Heart right ventricle (tissue), 16 donors: ENCODE results near the gene LTN1. TPM values are rescaled to one million over a fixed set of nuclear protein-coding genes. Genes with fewer than 3 reads are reported as not detected.

Experiments used
- ATAC-seq, 8 donors: fragments of 200-7000 bp; cut with Tn5 transposase; one replicate each; pipeline ENCODE4 v1.9.1; 2020; ENCODE audit warnings: mild to moderate bottlenecking in 8 of 8, moderate library complexity in 8 of 8, moderate number of reproducible peaks in 1 of 8
- DNase-seq, 2 donors: peaks; one replicate each; pipeline ENCODE4 v3.0.0-alpha.2; 2020
- H3K27ac ChIP-seq, 10 donors: fragments of 200-600 bp; sonication (generic) in 2 of 10; one replicate each; pipeline versions ENCODE4 v1.5.0 to v1.8.0; 2020 to 2022; ENCODE audit warnings: mild to moderate bottlenecking in 3 of 10
- H3K27me3 ChIP-seq, 7 donors: fragments of 200-600 bp; one replicate each; pipeline ENCODE4 v1.8.0; 2021 to 2022; ENCODE audit warnings: mild to moderate bottlenecking in 2 of 7
- H3K36me3 ChIP-seq, 9 donors: fragments of 200-600 bp; sonication (generic) in 1 of 9; one replicate each; pipeline versions ENCODE4 v1.5.0 to v1.8.0; 2020 to 2022; ENCODE audit warnings: mild to moderate bottlenecking in 2 of 9
- H3K4me1 ChIP-seq, 9 donors: fragments of 200-600 bp; sonication (generic) in 1 of 9; one replicate each; pipeline versions ENCODE4 v1.5.0 to v1.8.0; 2020 to 2022; ENCODE audit warnings: mild to moderate bottlenecking in 4 of 9
- H3K4me3 ChIP-seq, 10 donors: fragments of 200-600 bp; sonication (generic) in 2 of 10; one replicate each; pipeline versions ENCODE4 v1.5.0 to v1.8.0; 2020 to 2022; ENCODE audit warnings: mild to moderate bottlenecking in 7 of 10, moderate library complexity in 2 of 10
- H3K9me3 ChIP-seq, 11 donors: fragments of 200-600 bp in 10 of 11; sonication (generic) in 2 of 11; one replicate each; pipeline versions ENCODE4 v1.5.0 to v1.8.0; 2013 to 2022; ENCODE audit warnings: mild to moderate bottlenecking in 2 of 11, control low read depth in 1 of 11, moderate library complexity in 1 of 11
- WGBS, 2 donors: extraction: QIAGEN DNeasy Blood & Tissue Kit; methylation state at CpG; one replicate each; pipeline ENCODE4 v1.1.7; 2013; ENCODE audit warnings: inconsistent platforms in 1 of 2; 5-methylcytosine and 5-hydroxymethylcytosine counted together
- intact Hi-C, 10 donors: fragments of 100-400 bp; cut with DNase I; formaldehyde crosslinking; loops; one replicate each; pipeline versions ENCODE4 v1.11.1 to v1.14.2; 2022
- polyA plus RNA-seq, 2 donors: library from polyadenylated mRNA; stranded (reverse); fragments of 200-250 nt; gene quantifications; one replicate each; pipeline ENCODE4 v1.2.3, GENCODE V29; 2013
- total RNA-seq, 10 donors: library from RNA; stranded (reverse); fragmentation: NEBNext Ultra II Directional in 3 of 10; extraction: Animal tissue kit (Norgen Biotek cat#: 25700) in 3 of 10; gene quantifications; one replicate each; pipeline versions ENCODE4 v1.2.1 to v1.2.4, GENCODE V29; 2021 to 2023
- TF ChIP-seq, protein P1 (sequence below), 9 donors: fragments of 200-600 bp; sonication (generic) in 2 of 9; IDR thresholded peaks; one replicate each; pipeline versions ENCODE4 v1.5.0 to v1.8.0; 2021 to 2022; ENCODE audit warnings: antibody characterized with exemption in 9 of 9, mild to moderate bottlenecking in 5 of 9, moderate library complexity in 1 of 9
- donor health status: Arrhythmogenic right ventricular cardiomyopathy.
- donor health status: ischemic (EF 13 %, LVEDD 7.1; RV severe dilation, severe dysfunction).
- donor health status: healthy with polysubstance abuse.
- donor health status: DM: no; HTN: yes; CAD: no.
- donor health status: DM: no; HTN: no; CAD: no.
- donor health status: ischemic (EF 25% LVEDD 6.9; RV normal size, moderate dysfunction).
- donor health status: ischemic (EF 25% LVEDD 5.7; RV mildly dilated, moderate dysfunction).
- donor health status: healthy.
- donor health status: DM: yes; HTN: yes; CAD: no.
- donor health status: Ischemic cardiomyopathy.
- donor health status: ischemic (EF 35%, LVEDD 5.7; RV mildly dilated, moderate dysfunction).
- donor health status: nonischemic (EF 11% LVEDD 7.7; RV severe dilation, severe dysfunction).
- donor health status: DM: yes; HTN: yes; CAD: no.
- donor health status: PGD.
- donor health status: ischemic (EF 29% LVEDD 5.4; RV normal size, mild dysfunction).
- donor health status: nonischemic (EF 23%, LVEDD 6.1; RV moderate dilation, normal function).

Gene LTN1
- total and polyA plus RNA-seq, 12 donors, result 3.2 to 20.4 (median 17.7) TPM

DNA sequence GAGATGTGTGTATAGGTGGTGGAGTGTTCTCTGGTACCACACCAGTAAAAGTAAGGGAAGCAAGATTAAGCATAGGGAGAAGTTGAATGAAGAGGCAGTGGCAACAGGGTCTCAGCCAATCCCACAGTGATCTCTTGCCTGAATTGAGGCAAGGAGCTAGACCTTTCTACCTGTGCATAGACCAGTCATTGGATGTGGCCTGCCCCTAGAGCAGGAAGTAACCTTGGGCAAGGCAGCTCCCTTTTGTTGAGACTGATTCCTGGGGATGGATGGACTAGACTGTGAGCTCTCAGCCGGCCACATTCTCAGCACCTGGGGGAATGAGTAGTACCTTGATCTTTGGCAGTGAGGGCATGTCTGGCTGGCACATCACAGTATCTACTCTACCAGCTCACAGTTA, 38.2 kb upstream of the LTN1 start:
- no peak for DNase-seq
- Histone ChIP-seq H3K27me3 (no peaks in the 10 kb centered on the region), H3K36me3 (peaks cover 0 to 83% (median 41%) of the 10 kb centered on the region in 9 donors), H3K9me3 (no peaks in the 10 kb centered on the region), H3K4me1 (peaks cover 0 to 18% (median 16%) of the 10 kb centered on the region in 9 donors), H3K4me3 (no peak overlapping the region), H3K27ac (no peak overlapping the region)
- peak in 1 of 8 donors; percentile 56 for ATAC-seq
- TF ChIP-seq, protein P1, sequence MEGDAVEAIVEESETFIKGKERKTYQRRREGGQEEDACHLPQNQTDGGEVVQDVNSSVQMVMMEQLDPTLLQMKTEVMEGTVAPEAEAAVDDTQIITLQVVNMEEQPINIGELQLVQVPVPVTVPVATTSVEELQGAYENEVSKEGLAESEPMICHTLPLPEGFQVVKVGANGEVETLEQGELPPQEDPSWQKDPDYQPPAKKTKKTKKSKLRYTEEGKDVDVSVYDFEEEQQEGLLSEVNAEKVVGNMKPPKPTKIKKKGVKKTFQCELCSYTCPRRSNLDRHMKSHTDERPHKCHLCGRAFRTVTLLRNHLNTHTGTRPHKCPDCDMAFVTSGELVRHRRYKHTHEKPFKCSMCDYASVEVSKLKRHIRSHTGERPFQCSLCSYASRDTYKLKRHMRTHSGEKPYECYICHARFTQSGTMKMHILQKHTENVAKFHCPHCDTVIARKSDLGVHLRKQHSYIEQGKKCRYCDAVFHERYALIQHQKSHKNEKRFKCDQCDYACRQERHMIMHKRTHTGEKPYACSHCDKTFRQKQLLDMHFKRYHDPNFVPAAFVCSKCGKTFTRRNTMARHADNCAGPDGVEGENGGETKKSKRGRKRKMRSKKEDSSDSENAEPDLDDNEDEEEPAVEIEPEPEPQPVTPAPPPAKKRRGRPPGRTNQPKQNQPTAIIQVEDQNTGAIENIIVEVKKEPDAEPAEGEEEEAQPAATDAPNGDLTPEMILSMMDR (IDR thresholded peaks at IDR 0.05), result no peak
- intact Hi-C loops, result no loop called here
- WGBS, 2 donors, result 94 to 100% methylated on average over 1 of the region's 1 CpG

DNA sequence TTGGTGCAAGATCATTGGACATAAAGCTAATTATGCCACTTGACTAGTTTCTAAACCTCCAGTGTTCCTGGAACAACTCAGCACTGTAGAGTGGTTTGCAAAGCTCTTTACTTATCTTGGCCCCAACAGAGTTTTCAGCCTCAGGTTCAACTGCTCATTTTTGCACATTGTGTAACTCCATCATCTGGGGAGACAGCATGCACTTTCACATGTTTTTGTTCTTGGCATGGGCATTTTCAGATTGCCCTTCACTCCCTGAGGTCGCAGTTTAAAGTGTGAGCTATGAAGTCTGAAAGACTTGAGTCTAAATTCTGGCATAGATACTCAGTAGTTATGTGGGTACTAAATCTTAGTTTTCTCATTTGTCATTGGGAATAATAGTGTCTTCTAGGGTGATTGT, 36.8 kb upstream of the LTN1 start:
- H3K4me3 ChIP-seq, result no peak overlapping the region
- H3K4me1 ChIP-seq, result peaks cover 0 to 26% (median 22%) of the 10 kb centered on the region in 9 donors
- DNase-seq (no peak), ATAC-seq (no peak)
- no peaks in the 10 kb centered on the region for H3K9me3 ChIP-seq
- intact Hi-C loops, result loop anchor here in 4 of 10 donors (5.0 kb wide), 1 partner anchor 43 kb away; the partner anchor contains the start of gene CCT8 (in 4 of the 4)
- no peak overlapping the region for H3K27ac ChIP-seq
- WGBS, 2 donors, result 88% methylated on average over 1 of the region's 1 CpG
- TF ChIP-seq, protein P1 (IDR thresholded peaks at IDR 0.05), result no peak
- H3K27me3 ChIP-seq, result no peaks in the 10 kb centered on the region
- peaks cover 0 to 69% (median 29%) of the 10 kb centered on the region in 9 donors for H3K36me3 ChIP-seq

DNA sequence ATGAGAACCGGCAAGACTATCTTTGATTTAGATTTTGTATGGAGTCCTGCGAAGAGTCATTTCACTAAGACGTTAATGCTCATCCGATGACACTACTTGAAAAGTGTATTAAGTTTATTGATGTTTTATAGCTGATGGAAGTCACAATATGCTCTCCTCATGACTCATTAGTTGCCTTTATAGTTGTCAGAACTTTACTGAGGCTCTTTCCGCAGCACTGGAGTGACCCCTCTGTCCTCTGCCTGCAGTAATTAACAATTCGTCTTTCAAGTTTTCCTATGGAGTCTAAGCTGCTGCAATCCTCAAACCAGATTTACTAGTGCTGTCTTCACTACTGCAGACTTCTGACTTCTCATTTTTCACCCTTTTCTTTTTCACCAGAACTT, 32.6 kb upstream of the LTN1 start:
- TF ChIP-seq, protein P1 (IDR thresholded peaks at IDR 0.05), result no peak
- peak overlapping the region; percentile 50 to 88 (median 70) for H3K4me3 ChIP-seq
- WGBS, 2 donors, result 2% methylated on average over 6 of the region's 6 CpGs
- peaks cover 0 to 33% (median 22%) of the 10 kb centered on the region in 9 donors for H3K4me1 ChIP-seq
- ATAC-seq (no peak), DNase-seq (no peak)
- intact Hi-C loops, result loop anchor here in 4 of 10 donors (2.0 to 5.0 kb wide), 2 partner anchors 23 to 47 kb away; partner anchors contain the start of gene CCT8 (in 4 of the 4)
- peak overlapping the region; percentile 92 to 100 (median 98) for H3K27ac ChIP-seq
- peaks cover 0 to 27% (median 0%) of the 10 kb centered on the region in 9 donors for H3K36me3 ChIP-seq
- H3K9me3 ChIP-seq, result no peaks in the 10 kb centered on the region
- no peaks in the 10 kb centered on the region for H3K27me3 ChIP-seq

DNA sequence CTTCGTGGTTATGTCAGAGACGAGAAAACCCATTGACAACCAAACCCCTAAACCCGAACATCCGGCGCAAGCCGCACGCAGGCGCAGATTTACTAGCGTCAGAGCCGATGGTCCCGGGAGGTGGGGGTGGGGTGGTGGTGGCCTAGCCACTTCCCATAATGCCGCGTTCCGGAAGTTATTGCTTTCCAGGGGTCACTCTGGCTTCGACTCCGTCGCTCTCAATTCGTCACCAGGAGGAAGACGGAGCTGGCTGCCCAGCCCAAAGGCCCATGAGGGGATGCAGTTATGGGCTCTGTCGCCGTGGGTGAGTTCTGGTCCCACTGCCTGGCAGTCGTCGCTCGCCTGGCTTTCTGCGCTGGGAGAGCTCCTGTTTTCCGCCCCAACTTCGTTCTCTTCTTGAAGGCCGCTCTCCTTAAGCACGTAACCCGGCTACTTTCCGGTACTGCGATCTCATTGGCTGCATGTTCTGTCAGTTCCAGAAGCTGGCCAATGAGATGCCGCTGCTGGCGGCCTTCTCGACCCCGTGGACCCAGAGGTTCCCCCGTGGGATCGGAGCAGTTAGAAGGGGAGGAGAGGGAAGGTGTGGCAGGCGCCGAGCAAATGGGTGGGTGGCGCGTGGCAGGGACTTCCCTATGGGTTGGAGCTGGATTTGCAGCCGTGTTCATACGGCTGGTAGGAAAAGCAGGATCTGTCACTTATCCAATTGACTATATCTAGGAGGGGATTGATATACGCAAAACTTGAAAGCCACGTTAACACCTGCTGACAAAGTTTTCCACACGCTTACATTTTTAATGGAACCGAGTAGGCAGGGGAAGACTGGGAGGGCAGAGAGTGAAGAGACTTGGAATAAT, 32.0 kb upstream of the LTN1 start, which contains the start of gene USP16:
USP16 (plus strand) TSS at position 195 of the 854 bp plus-strand sequence. CDS start 3,246 bp downstream, outside the sequence.
- H3K27ac ChIP-seq, result peak within 1 kb of the TSS; percentile 92 to 100 (median 98)
- H3K36me3 ChIP-seq, result peaks cover 0 to 21% (median 0%) of the 10 kb centered on the region in 9 donors
- H3K9me3 ChIP-seq, result no peaks in the 10 kb centered on the region
- peak; percentile 92 to 98 for DNase-seq
- no peaks in the 10 kb centered on the region for H3K27me3 ChIP-seq
- peaks cover 0 to 37% (median 25%) of the 10 kb centered on the region in 9 donors for H3K4me1 ChIP-seq
- TF ChIP-seq, protein P1 (IDR thresholded peaks at IDR 0.05), result peak in 5 of 9 donors; percentile 10 to 21 (median 16)
- ATAC-seq, result peak; percentile 98 to 99 (median 98)
- intact Hi-C loops, result loop anchor here in 6 of 10 donors (1.0 to 5.0 kb wide), 5 partner anchors 21 to 49 kb away; partner anchors contain the start of gene CCT8 (in 5 of the 6)
- peak within 1 kb of the TSS; percentile 50 to 88 (median 70) for H3K4me3 ChIP-seq
- WGBS, 2 donors, result 0 to 1% methylated on average over 48 of the region's 48 CpGs
